ENCODE data around the gene PIM1.

The PIM1 gene

DNA sequence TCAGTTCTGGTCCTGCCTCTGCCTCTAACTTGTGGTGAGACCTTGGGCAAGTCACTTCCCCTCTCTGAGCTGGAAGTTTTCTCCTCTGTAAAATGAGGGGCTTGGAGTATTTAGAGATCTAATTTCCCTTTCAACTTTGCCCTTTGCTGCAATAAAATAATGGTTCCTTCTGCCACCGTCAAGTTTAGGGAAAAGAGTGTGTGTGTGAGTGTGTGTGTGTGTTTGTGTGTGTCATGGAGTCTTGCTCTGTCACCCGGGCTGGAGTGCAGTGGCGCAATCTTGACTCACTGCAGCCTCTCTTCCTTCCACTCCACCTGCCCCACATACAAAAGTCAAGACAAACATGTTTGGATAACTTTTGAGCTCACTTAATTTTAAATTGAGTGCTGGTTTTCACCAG is 39.2 kb upstream of the PIM1 start:
- Histone ChIP-seq H3K4me3 (ENCODE audit: low read length) (no peak overlapping the region), H3K36me3 (ENCODE audit: insufficient read depth, low read depth, low read length) (peaks cover 15% of the 10 kb centered on the region; the same call in 1 of the 2 replicates), H3K9ac (ENCODE audit: low read depth, low read length) (no peak overlapping the region), H3K4me1 (ENCODE audit: insufficient read depth, low read length) (peaks cover 45% of the 10 kb centered on the region), H3K27me3 (ENCODE audit: insufficient read depth, low read length) (no peaks in the 10 kb centered on the region), H3K27ac (ENCODE audit: low read length) (no peak overlapping the region), H3K9me3 (ENCODE audit: insufficient read depth, low read depth, low read length) (no peaks in the 10 kb centered on the region)

DNA sequence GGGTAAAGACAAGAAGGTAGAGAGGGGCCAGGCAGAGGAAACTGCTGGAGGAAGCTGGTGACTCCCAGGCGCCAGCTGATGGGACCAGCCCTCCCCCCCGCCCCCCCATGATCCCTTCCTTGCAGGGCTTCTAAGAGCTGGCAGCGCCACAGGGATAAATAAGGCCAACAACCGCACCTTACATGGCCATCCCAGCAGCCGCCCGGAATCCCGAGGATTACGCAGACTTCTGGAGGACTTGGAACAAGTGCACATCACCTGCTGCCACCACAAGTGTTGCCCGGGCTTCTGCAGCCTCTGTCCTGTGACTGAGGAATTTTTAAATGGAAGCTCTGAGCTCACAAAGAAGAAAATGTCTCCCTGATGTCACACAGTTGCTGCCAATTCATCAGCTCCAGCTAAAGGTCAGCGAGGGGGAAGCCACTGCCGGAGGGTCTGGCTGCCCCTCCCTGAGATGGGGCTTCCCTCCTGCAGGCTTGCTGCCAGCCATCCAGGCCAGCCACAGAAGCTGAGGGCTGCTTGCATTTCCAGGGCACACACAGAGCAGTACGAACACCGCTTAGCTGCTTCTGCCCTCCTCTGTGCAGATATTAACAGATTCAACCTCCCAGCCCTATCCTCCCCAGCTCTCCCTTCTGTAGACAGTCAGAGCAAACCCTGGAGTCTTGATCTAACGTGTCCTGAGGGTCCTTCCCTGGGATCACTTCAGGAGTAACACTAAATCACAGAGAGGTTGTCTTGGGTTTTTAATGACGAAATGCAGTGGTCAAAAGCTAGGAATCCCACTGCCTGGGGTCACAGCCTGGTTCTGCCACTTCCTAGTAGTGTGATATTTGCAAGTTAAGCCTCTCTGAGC is 38.6 kb upstream of the PIM1 start:
- H3K9ac ChIP-seq (ENCODE audit: low read depth, low read length), result peak overlapping the region; percentile 44; the same call in 1 of the 2 replicates
- H3K4me3 ChIP-seq (ENCODE audit: low read length), result no peak overlapping the region
- peaks cover 51% of the 10 kb centered on the region for H3K4me1 ChIP-seq (ENCODE audit: insufficient read depth, low read length)

DNA sequence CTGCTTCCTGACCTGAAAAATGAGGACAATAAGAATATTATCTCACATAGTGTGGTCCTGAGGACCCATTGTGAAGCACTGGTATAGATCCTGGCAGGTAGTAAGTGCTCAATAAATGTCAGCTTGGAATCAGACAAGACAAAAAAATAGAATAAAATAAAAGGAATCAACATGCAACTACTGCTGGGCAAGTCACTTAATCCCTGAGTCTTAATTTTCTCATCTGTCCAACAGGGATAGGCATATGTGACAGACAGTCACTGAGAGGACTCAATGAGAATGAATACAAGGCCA is 38.0 kb upstream of the PIM1 start:
- H3K4me1 ChIP-seq (ENCODE audit: insufficient read depth, low read length), result peaks cover 46% of the 10 kb centered on the region

More for the DNA sequence above, 38.6 kb upstream of the PIM1 start:
- H3K27me3 ChIP-seq (ENCODE audit: insufficient read depth, low read length), result no peaks in the 10 kb centered on the region
- H3K27ac ChIP-seq (ENCODE audit: low read length), result peak overlapping the region; percentile 2
- no peaks in the 10 kb centered on the region for H3K9me3 ChIP-seq (ENCODE audit: insufficient read depth, low read depth, low read length)
- peaks cover 15% of the 10 kb centered on the region; the same call in 1 of the 2 replicates for H3K36me3 ChIP-seq (ENCODE audit: insufficient read depth, low read depth, low read length)

DNA sequence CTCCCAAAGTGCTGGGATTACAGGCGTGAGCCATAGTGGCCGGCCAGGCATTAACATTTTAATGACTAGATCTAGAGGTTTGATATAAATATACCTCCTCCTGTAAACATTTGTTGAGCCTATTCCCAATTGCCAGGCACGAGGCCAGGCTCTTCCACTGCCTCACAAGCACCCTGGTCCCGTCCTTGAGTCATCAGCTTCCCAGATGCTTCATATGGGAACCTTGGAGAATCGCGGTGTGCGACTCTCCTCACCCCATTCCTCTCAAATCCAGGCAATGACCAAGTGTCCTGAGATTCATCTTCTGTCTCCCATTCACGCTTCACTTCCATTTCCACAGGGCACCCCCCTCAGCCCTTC is 35.9 kb upstream of the PIM1 start:
- no peaks in the 10 kb centered on the region for H3K27me3 ChIP-seq (ENCODE audit: insufficient read depth, low read length)
- peak overlapping the region; percentile 38; the same call in 1 of the 2 replicates for H3K9ac ChIP-seq (ENCODE audit: low read depth, low read length)
- peaks cover 37% of the 10 kb centered on the region for H3K4me1 ChIP-seq (ENCODE audit: insufficient read depth, low read length)
- H3K27ac ChIP-seq (ENCODE audit: low read length), result no peak overlapping the region
- H3K36me3 ChIP-seq (ENCODE audit: insufficient read depth, low read depth, low read length), result peaks cover 10% of the 10 kb centered on the region; the same call in 1 of the 2 replicates
- peak overlapping the region; percentile 93; the same call in 1 of the 2 replicates for H3K4me3 ChIP-seq (ENCODE audit: low read length)
- H3K9me3 ChIP-seq (ENCODE audit: insufficient read depth, low read depth, low read length), result no peaks in the 10 kb centered on the region

More for the DNA sequence above, 38.0 kb upstream of the PIM1 start:
- Histone ChIP-seq H3K9me3 (ENCODE audit: insufficient read depth, low read depth, low read length) (no peaks in the 10 kb centered on the region), H3K36me3 (ENCODE audit: insufficient read depth, low read depth, low read length) (peaks cover 15% of the 10 kb centered on the region; the same call in 1 of the 2 replicates), H3K4me3 (ENCODE audit: low read length) (no peak overlapping the region), H3K9ac (ENCODE audit: low read depth, low read length) (peak overlapping the region; percentile 44; the same call in 1 of the 2 replicates), H3K27ac (ENCODE audit: low read length) (peak overlapping the region; percentile 2), H3K27me3 (ENCODE audit: insufficient read depth, low read length) (no peaks in the 10 kb centered on the region)

DNA sequence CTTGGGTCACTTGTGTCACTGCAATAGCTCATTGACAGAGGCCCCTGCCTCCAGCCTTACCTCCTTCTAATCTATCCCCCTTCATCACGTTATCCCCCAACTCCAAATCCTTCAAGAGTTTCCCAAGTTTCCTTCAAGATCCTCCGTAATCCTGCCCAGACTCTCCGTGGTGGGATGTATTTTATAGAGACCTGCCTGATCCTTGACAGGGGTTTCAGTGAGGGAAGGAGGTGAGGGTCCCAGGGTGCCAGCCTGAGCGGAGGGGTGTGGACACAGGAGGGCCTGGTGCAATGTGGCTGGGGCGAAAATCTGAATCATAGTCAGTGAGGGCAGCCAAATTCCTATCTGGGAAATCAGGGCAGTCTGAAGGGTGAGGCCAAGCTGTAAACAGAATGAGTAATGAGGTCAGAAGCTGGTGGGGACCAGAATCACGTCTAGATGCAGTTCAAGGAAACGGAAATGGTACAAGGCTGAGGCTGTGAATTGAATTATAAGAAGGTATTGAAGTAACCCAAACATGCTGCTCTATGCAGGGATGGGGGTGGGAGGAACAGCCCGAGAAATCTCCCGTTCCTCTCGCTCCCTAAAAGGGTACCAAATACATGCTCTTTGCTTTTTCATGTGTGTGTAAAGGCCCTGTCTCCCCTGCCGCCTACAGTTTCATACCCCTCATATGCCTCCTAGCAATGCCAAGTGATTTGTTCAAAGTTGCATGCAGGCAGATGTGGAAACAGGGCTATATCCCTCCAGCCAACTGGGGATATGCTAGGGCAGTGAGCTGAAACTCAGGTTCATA is 35.4 kb upstream of the PIM1 start:
- peak overlapping the region; percentile 38; the same call in 1 of the 2 replicates for H3K9ac ChIP-seq (ENCODE audit: low read depth, low read length)
- H3K4me1 ChIP-seq (ENCODE audit: insufficient read depth, low read length), result peaks cover 42% of the 10 kb centered on the region

DNA sequence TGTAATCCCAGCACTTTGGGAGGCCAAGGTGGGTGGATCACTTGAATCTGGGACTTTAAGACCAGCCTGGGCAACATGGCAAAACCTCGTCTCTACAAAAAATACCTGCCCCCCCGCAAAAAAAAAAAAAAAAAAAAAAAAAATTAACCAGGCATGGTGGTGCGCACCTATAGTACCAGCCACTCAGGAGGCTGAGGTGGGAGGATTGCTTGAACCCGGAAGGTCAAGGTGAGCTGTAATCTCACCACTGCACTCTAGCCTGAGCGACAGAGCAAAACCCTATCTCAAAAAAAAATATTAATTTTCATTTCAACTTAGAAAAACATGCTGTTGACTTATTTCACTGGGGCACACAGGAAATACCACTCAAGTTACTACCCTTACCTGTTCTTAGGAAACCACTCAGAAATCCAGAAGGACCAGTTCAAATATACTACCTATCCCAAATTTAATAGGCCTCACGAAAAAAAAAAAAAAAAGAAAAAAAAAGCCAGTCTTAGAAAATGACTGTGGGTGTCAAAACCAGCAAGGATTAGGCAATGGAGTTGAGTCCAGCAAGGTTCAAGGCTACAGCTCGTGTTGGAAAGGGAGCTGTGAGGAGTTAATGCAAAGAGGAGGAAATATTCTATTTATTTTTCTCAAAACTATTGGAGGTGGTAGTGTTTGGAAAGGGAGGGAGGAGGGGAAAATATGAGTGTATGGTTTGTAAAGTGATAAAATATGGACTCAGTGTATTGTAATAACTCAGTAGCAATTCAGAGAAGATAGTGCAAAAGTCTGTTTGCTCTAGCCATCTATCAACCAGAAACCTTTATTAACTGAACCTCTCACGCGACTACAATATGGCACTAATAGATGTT is 33.9 kb upstream of the PIM1 start:
- H3K9me3 ChIP-seq (ENCODE audit: insufficient read depth, low read depth, low read length), result no peaks in the 10 kb centered on the region
- H3K4me3 ChIP-seq (ENCODE audit: low read length), result peak overlapping the region; percentile 93
- H3K27me3 ChIP-seq (ENCODE audit: insufficient read depth, low read length), result no peaks in the 10 kb centered on the region
- H3K4me1 ChIP-seq (ENCODE audit: insufficient read depth, low read length), result peaks cover 49% of the 10 kb centered on the region
- H3K9ac ChIP-seq (ENCODE audit: low read depth, low read length), result peak overlapping the region; percentile 99
- peak overlapping the region; percentile 100 for H3K27ac ChIP-seq (ENCODE audit: low read length)
- peaks cover 10% of the 10 kb centered on the region; the same call in 1 of the 2 replicates for H3K36me3 ChIP-seq (ENCODE audit: insufficient read depth, low read depth, low read length)

More for the DNA sequence above, 35.4 kb upstream of the PIM1 start:
- H3K9me3 ChIP-seq (ENCODE audit: insufficient read depth, low read depth, low read length), result no peaks in the 10 kb centered on the region
- H3K4me3 ChIP-seq (ENCODE audit: low read length), result peak overlapping the region; percentile 93
- peaks cover 10% of the 10 kb centered on the region; the same call in 1 of the 2 replicates for H3K36me3 ChIP-seq (ENCODE audit: insufficient read depth, low read depth, low read length)
- no peaks in the 10 kb centered on the region for H3K27me3 ChIP-seq (ENCODE audit: insufficient read depth, low read length)
- no peak overlapping the region for H3K27ac ChIP-seq (ENCODE audit: low read length)

DNA sequence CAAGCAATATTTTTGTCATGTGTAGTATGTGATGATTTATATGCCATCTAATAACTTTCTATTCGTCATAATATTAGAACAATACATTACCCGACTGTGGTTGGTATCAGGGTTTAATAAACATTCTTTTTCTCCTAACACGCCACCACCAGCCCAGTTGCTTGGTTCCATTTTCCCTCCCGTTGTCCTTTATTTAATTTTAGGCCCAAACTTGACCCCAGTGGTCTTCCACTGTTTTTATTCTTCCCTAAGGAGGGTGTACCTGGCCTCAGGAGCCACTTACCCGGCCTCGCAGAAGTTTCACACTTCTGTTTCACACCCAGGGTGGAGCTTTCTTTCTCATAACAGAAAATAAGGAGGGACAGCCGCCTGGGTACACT is 33.1 kb upstream of the PIM1 start:
- H3K36me3 ChIP-seq (ENCODE audit: insufficient read depth, low read depth, low read length), result peaks cover 7% of the 10 kb centered on the region; the same call in 1 of the 2 replicates
- H3K9ac ChIP-seq (ENCODE audit: low read depth, low read length), result peak overlapping the region; percentile 99
- H3K27ac ChIP-seq (ENCODE audit: low read length), result peak overlapping the region; percentile 100
- H3K9me3 ChIP-seq (ENCODE audit: insufficient read depth, low read depth, low read length), result no peaks in the 10 kb centered on the region
- no peaks in the 10 kb centered on the region for H3K27me3 ChIP-seq (ENCODE audit: insufficient read depth, low read length)
- peaks cover 43% of the 10 kb centered on the region for H3K4me1 ChIP-seq (ENCODE audit: insufficient read depth, low read length)
- peak overlapping the region; percentile 93 for H3K4me3 ChIP-seq (ENCODE audit: low read length)

DNA sequence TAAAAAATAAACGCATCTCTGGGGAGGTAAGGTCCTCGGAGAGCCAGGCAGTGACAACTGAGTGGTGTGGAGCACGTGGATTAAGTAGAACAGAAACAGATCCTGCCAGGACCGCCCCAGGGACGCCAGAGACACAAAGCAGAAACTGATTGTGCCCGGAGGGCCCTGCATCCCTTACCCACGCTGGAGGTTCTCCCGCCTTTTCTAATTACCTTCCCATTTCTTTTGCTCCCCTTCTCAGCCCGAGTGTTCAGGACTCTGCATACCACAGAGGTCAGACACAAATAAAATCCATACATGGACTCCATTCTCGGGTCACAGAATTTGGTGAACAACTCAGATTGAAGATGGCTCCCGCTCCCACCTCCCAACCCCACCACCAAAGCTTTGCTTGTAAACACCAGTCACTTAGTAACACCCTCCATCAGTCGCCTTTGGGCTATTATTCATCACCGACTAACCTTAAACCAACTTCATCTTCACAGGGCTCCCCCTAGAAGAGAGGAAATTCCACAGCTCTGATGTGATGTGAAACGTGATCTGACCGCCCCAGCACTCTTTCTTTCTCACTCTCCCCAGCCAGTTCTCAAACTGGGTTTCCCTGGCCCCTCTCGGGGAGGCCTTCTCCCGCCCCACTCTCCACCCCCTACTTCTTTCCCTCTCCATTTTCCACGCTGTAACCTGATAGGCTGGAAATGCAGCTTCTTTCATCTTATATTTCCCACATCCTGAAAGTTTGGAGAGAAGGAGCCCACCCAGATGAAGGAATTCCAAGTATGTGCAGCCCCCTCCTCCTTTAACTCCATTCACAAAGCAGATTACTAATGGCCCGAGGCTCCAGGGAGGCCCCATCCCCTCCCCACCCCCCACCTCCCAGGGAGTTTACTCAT is 32.5 kb upstream of the PIM1 start:
- H3K27me3 ChIP-seq (ENCODE audit: insufficient read depth, low read length), result no peaks in the 10 kb centered on the region
- H3K4me3 ChIP-seq (ENCODE audit: low read length), result peak overlapping the region; percentile 93
- peak overlapping the region; percentile 100 for H3K27ac ChIP-seq (ENCODE audit: low read length)
- peak overlapping the region; percentile 99 for H3K9ac ChIP-seq (ENCODE audit: low read depth, low read length)
- peaks cover 7% of the 10 kb centered on the region; the same call in 1 of the 2 replicates for H3K36me3 ChIP-seq (ENCODE audit: insufficient read depth, low read depth, low read length)
- peaks cover 45% of the 10 kb centered on the region for H3K4me1 ChIP-seq (ENCODE audit: insufficient read depth, low read length)
- no peaks in the 10 kb centered on the region for H3K9me3 ChIP-seq (ENCODE audit: insufficient read depth, low read depth, low read length)

DNA sequence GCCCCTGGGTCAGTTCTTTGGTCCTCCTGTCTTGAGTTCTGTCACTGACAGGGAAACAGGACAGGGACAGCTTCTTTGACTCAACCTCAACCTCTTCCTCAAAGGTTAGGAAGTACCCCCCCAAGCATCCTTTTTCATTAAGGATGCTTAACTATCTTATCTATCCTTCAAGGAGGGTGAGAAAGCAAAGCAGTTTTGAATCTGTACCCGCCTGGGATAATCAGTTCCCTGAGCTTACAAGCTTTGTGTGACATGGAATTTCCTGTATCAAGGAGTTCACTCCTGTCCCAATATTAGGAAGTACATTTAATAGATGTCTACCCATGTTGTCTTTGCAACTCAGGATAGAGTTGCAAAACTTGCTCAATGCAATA is 31.1 kb upstream of the PIM1 start:
- Histone ChIP-seq H3K27ac (ENCODE audit: low read length) (peak overlapping the region; percentile 99), H3K27me3 (ENCODE audit: insufficient read depth, low read length) (no peaks in the 10 kb centered on the region), H3K9ac (ENCODE audit: low read depth, low read length) (peak overlapping the region; percentile 16; the same call in 1 of the 2 replicates), H3K9me3 (ENCODE audit: insufficient read depth, low read depth, low read length) (no peaks in the 10 kb centered on the region), H3K36me3 (ENCODE audit: insufficient read depth, low read depth, low read length) (peaks cover 7% of the 10 kb centered on the region; the same call in 1 of the 2 replicates), H3K4me3 (ENCODE audit: low read length) (peak overlapping the region; percentile 18; the same call in 1 of the 2 replicates), H3K4me1 (ENCODE audit: insufficient read depth, low read length) (peaks cover 54% of the 10 kb centered on the region)

DNA sequence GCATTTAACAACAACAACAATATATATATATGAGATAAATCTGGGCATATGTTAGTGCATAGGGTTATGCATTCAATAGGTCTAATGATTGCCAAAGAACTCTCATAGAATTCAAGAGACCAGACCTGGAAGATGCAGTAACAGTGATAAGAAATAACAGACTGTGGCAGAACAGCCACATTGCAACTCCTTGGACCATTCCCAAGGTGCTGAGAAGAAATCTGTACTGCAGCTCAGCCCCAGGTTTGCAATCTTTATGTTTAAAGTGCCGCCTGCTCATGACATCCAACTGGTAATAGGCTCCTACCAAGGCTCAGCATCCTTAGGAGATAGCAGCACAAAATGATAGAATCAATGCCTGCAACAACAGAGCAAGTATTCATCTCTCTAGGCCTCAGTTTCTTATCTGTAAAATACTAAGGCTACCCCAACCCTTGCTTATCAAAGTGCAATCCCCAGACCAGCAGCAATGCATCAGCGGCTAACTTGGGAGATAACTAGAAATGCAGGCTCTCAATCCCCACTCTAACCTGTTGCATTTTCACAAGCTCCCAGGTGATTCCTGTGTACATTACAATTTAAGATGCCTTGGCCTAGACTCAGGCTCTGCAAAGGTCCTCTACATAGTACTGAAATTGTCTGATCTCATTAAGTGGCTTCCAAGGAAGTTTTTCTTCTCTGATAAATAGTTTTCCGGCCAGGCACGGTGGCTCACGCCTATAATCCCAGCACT is 30.6 kb upstream of the PIM1 start:
- Histone ChIP-seq H3K9ac (ENCODE audit: low read depth, low read length) (peak overlapping the region; percentile 61; the same call in 1 of the 2 replicates), H3K27me3 (ENCODE audit: insufficient read depth, low read length) (no peaks in the 10 kb centered on the region), H3K4me1 (ENCODE audit: insufficient read depth, low read length) (peaks cover 52% of the 10 kb centered on the region), H3K9me3 (ENCODE audit: insufficient read depth, low read depth, low read length) (no peaks in the 10 kb centered on the region), H3K36me3 (ENCODE audit: insufficient read depth, low read depth, low read length) (peaks cover 7% of the 10 kb centered on the region; the same call in 1 of the 2 replicates), H3K27ac (ENCODE audit: low read length) (no peak overlapping the region), H3K4me3 (ENCODE audit: low read length) (no peak overlapping the region)
